WTC11 (cell line): ENCODE measurements around the gene ITGA11.

Source experiments
- CREB1 ChIP-seq: sonication (generic); formaldehyde crosslinking; IDR thresholded peaks from 2 replicates; pipeline ENCODE4 v1.8.0; 2023; ENCODE audit warnings: mild to moderate bottlenecking, missing genetic modification reagents
- CTCF ChIP-seq: fragments of 200-600 bp; IDR thresholded peaks from 2 replicates; pipeline ENCODE4 v1.8.0; 2022; ENCODE audit warnings: antibody characterized with exemption
- IRF1 ChIP-seq: sonication (generic); formaldehyde crosslinking; IDR thresholded peaks from 2 replicates; pipeline ENCODE4 v1.8.0; 2023; ENCODE audit warnings: missing genetic modification reagents
- TF ChIP-seq, protein P1 (sequence below): sonication (generic); formaldehyde crosslinking; IDR thresholded peaks from 2 replicates; pipeline ENCODE4 v1.8.1; 2022; ENCODE audit warnings: low read depth, mild to moderate bottlenecking, moderate library complexity, missing genetic modification reagents, borderline replicate concordance

DNA sequence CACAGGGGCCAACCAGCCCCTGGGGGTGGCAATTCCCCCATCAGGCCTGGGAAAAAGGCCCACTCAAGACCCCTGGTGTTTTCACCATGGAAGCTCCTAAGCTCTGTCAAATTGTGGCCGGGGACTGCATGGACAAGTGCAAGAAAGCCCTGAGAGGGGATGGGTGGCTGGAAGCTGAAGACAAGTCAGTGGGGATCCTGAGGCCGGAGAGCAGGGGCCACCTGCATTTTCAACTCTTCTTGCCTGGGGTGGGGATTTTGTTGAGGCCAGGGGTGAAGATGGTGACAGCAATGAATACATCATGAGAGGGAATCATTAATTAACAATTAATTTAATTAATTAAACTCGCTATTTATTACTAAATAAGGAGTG, 120.5 kb downstream of the ITGA11 start:
- TF ChIP-seq CTCF (no peak), IRF1 (CRISPR knock-in tag) (no peak), CREB1 (CRISPR knock-in tag) (no peak)
- TF ChIP-seq, protein P1, sequence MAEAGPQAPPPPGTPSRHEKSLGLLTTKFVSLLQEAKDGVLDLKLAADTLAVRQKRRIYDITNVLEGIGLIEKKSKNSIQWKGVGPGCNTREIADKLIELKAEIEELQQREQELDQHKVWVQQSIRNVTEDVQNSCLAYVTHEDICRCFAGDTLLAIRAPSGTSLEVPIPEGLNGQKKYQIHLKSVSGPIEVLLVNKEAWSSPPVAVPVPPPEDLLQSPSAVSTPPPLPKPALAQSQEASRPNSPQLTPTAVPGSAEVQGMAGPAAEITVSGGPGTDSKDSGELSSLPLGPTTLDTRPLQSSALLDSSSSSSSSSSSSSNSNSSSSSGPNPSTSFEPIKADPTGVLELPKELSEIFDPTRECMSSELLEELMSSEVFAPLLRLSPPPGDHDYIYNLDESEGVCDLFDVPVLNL (CRISPR knock-in tag): no peak
